ENCODE measurements around the gene DGLUCY. TPM values are rescaled to one million over a fixed set of nuclear protein-coding genes. Genes with fewer than 3 reads are reported as not detected.
"Not testable (repeated sequence)": the region's sequence is repeated elsewhere in the genome, so short reads cannot be mapped to it uniquely, and the experiment has no call there.

DGLUCY gene
- 41.1 TPM for total RNA-seq
- long read RNA-seq, transcript DGLUCY-201 (14 exons, 2,967 nt), result major isoform, 11 of 99 reads
- long read RNA-seq, partial matches to known transcripts, result 22 of 99 reads
- long read RNA-seq, other reads (novel, unspliced or antisense), result 63 of 99 reads

GRCh38 chr14:91113829-91114078 is at the start of gene DGLUCY:
Gene DGLUCY, plus strand, starts transcription at chr14:91114073. Its CDS starts 46,222 bp downstream, at chr14:91160295.
- DNase-seq (ENCODE audit: low spot score), result no peak

GRCh38 chr14:91065266-91065665 is 48.6 kb upstream of the DGLUCY start:
- no peak for DNase-seq (ENCODE audit: low spot score)

GRCh38 chr14:91067186-91067585 is 46.7 kb upstream of the DGLUCY start:
- DNase-seq (ENCODE audit: low spot score), result no peak

- DNase-seq (ENCODE audit: low spot score), result no peak
These were observed 45.2 kb upstream of the DGLUCY start for GRCh38 chr14:91068642-91069041.

GRCh38 chr14:91070572-91070971 is 43.3 kb upstream of the DGLUCY start:
- no peak for DNase-seq (ENCODE audit: low spot score)

GRCh38 chr14:91075553-91075952 is 38.3 kb upstream of the DGLUCY start:
- DNase-seq (ENCODE audit: low spot score), result no peak

- DNase-seq (ENCODE audit: low spot score), result no peak
These were observed 35.7 kb upstream of the DGLUCY start for GRCh38 chr14:91078095-91078737.

- no peak for DNase-seq (ENCODE audit: low spot score)
These were observed 33.8 kb upstream of the DGLUCY start for GRCh38 chr14:91080071-91080470.

- no peak for DNase-seq (ENCODE audit: low spot score)
These were observed 31.6 kb upstream of the DGLUCY start for GRCh38 chr14:91082282-91082681.

GRCh38 chr14:91084516-91084915 is 29.4 kb upstream of the DGLUCY start:
- DNase-seq (ENCODE audit: low spot score), result no peak

- DNase-seq (ENCODE audit: low spot score), result not testable (repeated sequence)
These were observed 26.4 kb upstream of the DGLUCY start for GRCh38 chr14:91087470-91087869.

- no peak for DNase-seq (ENCODE audit: low spot score)
These were observed 25.2 kb upstream of the DGLUCY start for GRCh38 chr14:91088585-91089235.

- no peak for DNase-seq (ENCODE audit: low spot score)
These were observed 23.8 kb upstream of the DGLUCY start for GRCh38 chr14:91089958-91090535.

GRCh38 chr14:91090743-91091142 is 23.1 kb upstream of the DGLUCY start:
- DNase-seq (ENCODE audit: low spot score), result no peak

GRCh38 chr14:91092073-91092472 is 21.8 kb upstream of the DGLUCY start:
- DNase-seq (ENCODE audit: low spot score), result no peak

GRCh38 chr14:91093743-91094472 is 20.0 kb upstream of the DGLUCY start:
- not testable (repeated sequence) for DNase-seq (ENCODE audit: low spot score)

- DNase-seq (ENCODE audit: low spot score), result no peak
These were observed 19.1 kb upstream of the DGLUCY start for GRCh38 chr14:91094772-91095171.

GRCh38 chr14:91095178-91095577 is 18.7 kb upstream of the DGLUCY start:
- DNase-seq (ENCODE audit: low spot score), result no peak

- not testable (repeated sequence) for DNase-seq (ENCODE audit: low spot score)
These were observed 16.2 kb upstream of the DGLUCY start for GRCh38 chr14:91097657-91098056.

GRCh38 chr14:91098591-91098990 is 15.3 kb upstream of the DGLUCY start:
- DNase-seq (ENCODE audit: low spot score), result no peak

GRCh38 chr14:91100102-91100501 is 13.8 kb upstream of the DGLUCY start:
- DNase-seq (ENCODE audit: low spot score), result no peak

- no peak for DNase-seq (ENCODE audit: low spot score)
These were observed 10.8 kb upstream of the DGLUCY start for GRCh38 chr14:91103116-91103515.
